Adipocyte (in vitro differentiated cells): ENCODE data around the gene TIE1.

Experiments used
- DNase-seq: peaks from one replicate; pipeline ENCODE4 v3.0.0-alpha.2; 2015; ENCODE audit warnings: low read depth
- H3K27me3 ChIP-seq: replicated peaks from 2 replicates; pipeline ENCODE4 v1.7.0; 2013; ENCODE audit warnings: mild to moderate bottlenecking, low read length, moderate library complexity; ENCODE audit not compliant: control insufficient read depth, insufficient read depth
- H3K36me3 ChIP-seq: 2 replicates; pipeline ENCODE4 v1.7.0; 2013; ENCODE audit warnings: low read length, mild to moderate bottlenecking, moderate library complexity; ENCODE audit not compliant: control insufficient read depth, insufficient read depth, severe bottlenecking
- H3K4me1 ChIP-seq: 2 replicates; pipeline ENCODE4 v1.7.0; 2013; ENCODE audit warnings: mild to moderate bottlenecking, low read length, moderate library complexity; ENCODE audit not compliant: control insufficient read depth, insufficient read depth
- H3K4me3 ChIP-seq: 2 replicates; pipeline ENCODE4 v1.7.0; 2013; ENCODE audit warnings: mild to moderate bottlenecking, low read length, moderate library complexity
- H3K9ac ChIP-seq: 2 replicates; pipeline ENCODE4 v1.7.0; 2013; ENCODE audit warnings: mild to moderate bottlenecking, low read length, moderate library complexity
- H3K9me3 ChIP-seq: 2 replicates; pipeline ENCODE4 v1.7.0; 2013; ENCODE audit warnings: mild to moderate bottlenecking, low read length, moderate library complexity; ENCODE audit not compliant: control insufficient read depth

The TIE1 gene

DNA sequence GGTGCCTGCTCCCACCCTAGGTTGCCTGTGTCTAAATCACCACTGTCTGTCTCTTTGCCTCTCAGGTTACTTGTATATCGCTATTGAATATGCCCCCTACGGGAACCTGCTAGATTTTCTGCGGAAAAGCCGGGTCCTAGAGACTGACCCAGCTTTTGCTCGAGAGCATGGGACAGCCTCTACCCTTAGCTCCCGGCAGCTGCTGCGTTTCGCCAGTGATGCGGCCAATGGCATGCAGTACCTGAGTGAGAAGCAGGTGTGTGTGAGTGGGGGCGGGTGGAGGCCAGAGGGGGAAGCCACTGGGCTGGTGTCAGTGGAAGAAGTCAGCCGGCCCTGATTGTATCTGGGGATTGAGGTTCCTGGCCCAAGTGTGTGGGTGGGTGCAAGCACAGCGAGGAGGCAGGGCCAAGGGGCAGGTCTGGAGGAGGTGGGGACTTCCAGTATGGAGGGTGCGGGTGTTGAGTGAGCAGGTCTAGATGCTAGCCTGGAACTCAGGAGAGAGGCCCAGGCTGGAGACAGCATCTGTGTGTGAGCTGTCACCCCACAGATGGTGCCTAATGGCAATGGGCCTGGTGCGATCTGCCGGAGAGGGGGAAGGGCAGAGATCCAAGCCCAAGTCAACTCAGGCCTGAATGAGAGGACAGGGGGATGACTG is 17.2 kb downstream of the TIE1 start:
- no peaks in the 10 kb centered on the region for H3K9me3 ChIP-seq
- no peak for DNase-seq
- H3K9ac ChIP-seq = no peak overlapping the region
- no peaks in the 10 kb centered on the region for H3K36me3 ChIP-seq
- peaks cover 37% of the 10 kb centered on the region for H3K4me1 ChIP-seq
- H3K4me3 ChIP-seq = no peak overlapping the region
- H3K27me3 ChIP-seq = no peaks in the 10 kb centered on the region

DNA sequence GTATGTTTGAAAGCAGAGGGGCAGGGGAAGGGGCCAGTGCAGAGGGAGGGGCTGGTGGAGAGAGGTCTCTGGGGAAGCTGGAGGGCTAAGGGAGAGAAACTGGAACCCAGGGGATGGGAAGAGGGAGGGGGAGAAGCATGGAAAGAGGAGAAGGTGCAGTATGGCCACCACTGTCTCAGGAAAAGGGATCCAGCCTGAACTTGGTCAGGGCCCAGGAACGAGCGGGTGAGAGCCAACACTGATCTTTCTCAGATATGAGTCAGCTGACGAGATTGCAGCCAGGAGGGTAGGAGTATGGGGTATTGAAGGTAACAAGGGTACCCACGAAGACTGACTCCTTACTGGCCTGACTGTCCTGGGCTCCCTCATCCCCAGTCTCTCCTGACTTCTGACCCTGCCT is 18.0 kb downstream of the TIE1 start:
- Histone ChIP-seq H3K9me3 (no peaks in the 10 kb centered on the region), H3K36me3 (no peaks in the 10 kb centered on the region), H3K27me3 (no peaks in the 10 kb centered on the region), H3K4me3 (no peak overlapping the region), H3K9ac (no peak overlapping the region), H3K4me1 (peaks cover 37% of the 10 kb centered on the region)
- DNase-seq = no peak

DNA sequence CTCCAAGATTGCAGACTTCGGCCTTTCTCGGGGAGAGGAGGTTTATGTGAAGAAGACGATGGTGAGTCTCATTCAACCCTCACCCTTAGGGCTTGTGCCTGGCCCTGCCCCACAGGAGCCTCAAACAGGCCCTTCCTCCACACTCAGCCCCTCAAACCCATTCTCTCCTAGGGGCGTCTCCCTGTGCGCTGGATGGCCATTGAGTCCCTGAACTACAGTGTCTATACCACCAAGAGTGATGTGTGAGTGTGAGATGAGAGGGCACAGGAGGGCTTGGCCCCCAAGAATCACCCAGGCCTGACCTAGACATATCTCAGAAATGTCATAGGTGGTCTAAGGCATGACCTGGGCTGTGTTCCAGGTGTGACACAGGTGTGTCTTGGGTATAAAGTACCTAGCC is 18.5 kb downstream of the TIE1 start:
- Histone ChIP-seq H3K4me3 (no peak overlapping the region), H3K9me3 (peaks cover under 1% of the 10 kb centered on the region), H3K27me3 (no peaks in the 10 kb centered on the region), H3K9ac (no peak overlapping the region), H3K36me3 (no peaks in the 10 kb centered on the region), H3K4me1 (peaks cover 37% of the 10 kb centered on the region)
- DNase-seq = no peak

DNA sequence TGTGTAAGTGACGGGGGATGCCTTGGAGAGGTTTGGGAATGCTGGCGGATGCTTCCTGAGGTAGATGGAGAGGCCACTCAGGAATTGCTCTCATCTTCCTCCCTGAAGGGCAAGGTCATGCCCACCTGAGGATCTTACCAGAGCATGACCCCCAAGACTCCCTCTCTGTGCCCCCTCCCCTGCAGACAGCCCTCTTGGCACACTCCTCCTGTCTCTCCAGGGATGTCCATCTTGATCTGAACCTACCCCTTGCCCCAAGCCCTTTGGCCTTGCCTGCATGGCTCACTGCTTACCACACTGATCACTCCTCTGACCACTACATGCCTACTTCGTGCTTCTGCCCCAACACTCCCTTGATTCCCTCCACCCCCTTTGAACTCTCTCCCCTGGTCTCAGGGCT is 19.0 kb downstream of the TIE1 start:
- Histone ChIP-seq H3K4me3 (no peak overlapping the region), H3K36me3 (no peaks in the 10 kb centered on the region)
- DNase-seq = no peak

DNA sequence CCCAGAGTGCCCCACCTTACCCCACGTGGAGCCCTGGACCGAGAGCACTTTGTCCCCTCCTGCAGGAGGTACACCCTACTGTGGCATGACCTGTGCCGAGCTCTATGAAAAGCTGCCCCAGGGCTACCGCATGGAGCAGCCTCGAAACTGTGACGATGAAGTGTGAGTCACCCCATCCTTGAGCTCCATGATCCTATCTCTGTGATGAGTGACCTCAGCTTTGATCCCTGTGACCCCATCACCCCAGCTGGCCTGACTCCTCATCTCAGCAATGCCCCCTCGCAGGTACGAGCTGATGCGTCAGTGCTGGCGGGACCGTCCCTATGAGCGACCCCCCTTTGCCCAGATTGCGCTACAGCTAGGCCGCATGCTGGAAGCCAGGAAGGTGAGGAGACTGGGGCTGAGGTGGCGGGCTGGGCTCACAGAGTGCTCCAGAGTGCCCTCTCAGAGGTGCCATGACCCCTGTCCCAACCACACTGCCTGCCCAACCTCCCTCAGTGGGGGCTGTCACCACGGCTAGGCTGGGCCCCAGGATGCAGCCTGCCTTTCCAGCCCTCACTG is 20.6 kb downstream of the TIE1 start:
- H3K27me3 ChIP-seq = no peaks in the 10 kb centered on the region
- no peaks in the 10 kb centered on the region for H3K36me3 ChIP-seq
- H3K4me3 ChIP-seq = no peak overlapping the region
- DNase-seq = no peak
- no peak overlapping the region for H3K9ac ChIP-seq
- H3K9me3 ChIP-seq = peaks cover 18% of the 10 kb centered on the region
- peaks cover 26% of the 10 kb centered on the region for H3K4me1 ChIP-seq

More for the DNA sequence above, 19.0 kb downstream of the TIE1 start:
- Histone ChIP-seq H3K9ac (no peak overlapping the region), H3K4me1 (peaks cover 37% of the 10 kb centered on the region), H3K9me3 (peaks cover 5% of the 10 kb centered on the region), H3K27me3 (no peaks in the 10 kb centered on the region)

DNA sequence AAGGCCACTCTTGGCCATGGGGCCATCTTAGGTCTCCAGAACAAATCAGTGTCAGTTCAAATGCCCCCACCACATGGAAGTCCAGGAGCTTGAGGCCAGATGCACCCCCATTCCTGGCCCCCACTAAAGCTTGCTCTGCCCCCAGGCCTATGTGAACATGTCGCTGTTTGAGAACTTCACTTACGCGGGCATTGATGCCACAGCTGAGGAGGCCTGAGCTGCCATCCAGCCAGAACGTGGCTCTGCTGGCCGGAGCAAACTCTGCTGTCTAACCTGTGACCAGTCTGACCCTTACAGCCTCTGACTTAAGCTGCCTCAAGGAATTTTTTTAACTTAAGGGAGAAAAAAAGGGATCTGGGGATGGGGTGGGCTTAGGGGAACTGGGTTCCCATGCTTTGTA is 21.7 kb downstream of the TIE1 start:
- H3K4me1 ChIP-seq = peaks cover 15% of the 10 kb centered on the region
- no peaks in the 10 kb centered on the region for H3K27me3 ChIP-seq
- no peaks in the 10 kb centered on the region for H3K36me3 ChIP-seq
- H3K4me3 ChIP-seq = no peak overlapping the region
- no peak for DNase-seq
- H3K9ac ChIP-seq = no peak overlapping the region
- H3K9me3 ChIP-seq = peaks cover 18% of the 10 kb centered on the region

DNA sequence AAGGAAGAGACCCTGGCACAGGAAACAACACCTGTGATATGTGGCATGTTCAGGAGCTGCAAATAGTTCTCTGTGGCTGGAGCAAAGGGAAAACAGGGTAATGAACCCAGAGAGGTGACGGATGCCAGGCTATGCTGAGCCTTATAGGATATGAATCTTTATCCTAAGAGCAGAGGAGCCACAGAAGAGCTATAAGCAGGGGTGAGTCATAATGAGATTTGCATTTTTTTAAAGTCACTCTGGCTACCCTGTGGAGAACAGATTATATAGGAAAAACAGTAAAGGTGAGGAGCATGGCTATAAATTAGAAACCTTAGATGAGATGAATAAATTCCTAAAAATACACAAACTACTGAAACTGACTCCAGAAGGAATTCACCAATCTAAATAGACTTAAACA is 24.0 kb downstream of the TIE1 start:
- H3K27me3 ChIP-seq = no peaks in the 10 kb centered on the region
- no peak overlapping the region for H3K4me3 ChIP-seq
- H3K9ac ChIP-seq = no peak overlapping the region
- H3K36me3 ChIP-seq = no peaks in the 10 kb centered on the region
- peaks cover 2% of the 10 kb centered on the region for H3K4me1 ChIP-seq
- DNase-seq = no peak
- peaks cover 27% of the 10 kb centered on the region for H3K9me3 ChIP-seq

DNA sequence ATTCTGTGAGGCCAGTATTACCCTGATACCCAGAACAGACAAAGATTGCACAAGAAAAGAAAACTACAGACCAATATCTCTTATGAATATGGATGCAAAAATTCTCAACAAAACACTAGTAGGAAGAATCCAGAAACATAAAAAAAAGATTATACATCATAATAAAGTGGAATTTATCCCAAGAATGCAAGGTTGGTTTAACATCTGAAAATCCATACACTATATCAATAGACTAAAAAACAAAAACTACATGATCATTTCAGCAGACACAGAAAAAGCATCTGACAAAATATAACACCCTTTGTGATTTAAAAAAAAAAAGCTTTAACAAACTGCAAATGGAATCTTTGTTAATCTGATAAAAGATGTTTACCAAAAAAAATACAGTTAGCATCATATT is 24.6 kb downstream of the TIE1 start:
- Histone ChIP-seq H3K9ac (no peak overlapping the region), H3K27me3 (no peaks in the 10 kb centered on the region), H3K4me3 (no peak overlapping the region), H3K4me1 (peaks cover 8% of the 10 kb centered on the region), H3K9me3 (peaks cover 27% of the 10 kb centered on the region), H3K36me3 (no peaks in the 10 kb centered on the region)
- no peak for DNase-seq

DNA sequence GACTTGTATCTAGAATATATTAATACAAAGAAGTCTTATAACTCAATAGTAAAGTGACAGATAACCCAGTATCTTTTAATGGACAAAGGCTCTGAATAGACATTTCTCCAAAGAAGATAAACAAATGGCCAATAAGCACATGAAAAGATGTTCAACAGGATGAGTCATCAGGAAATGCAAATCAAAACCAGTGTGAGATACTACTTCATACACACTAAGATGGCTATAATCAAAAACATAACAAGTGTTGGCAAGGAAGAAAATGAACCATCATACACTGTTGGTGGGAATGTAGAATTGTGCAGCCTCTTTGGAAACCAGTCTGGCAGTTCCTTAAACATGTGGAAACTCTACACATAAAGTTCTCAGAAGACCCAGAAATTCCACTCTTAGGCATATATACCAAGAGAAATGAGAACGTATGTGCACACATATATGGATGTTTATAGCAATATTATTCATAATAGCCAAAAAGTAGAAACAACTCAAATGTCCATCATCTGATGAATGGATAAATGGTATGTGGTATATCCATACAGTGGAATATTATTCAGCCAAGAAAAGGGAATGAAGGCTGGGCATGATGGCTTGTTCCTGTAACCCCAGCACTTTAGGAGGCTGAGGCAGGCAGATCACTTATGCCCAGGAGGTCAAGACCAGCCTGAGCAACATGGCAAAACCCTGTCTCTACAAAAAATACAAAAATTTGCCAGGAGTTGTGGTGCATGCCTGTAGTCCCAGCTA is 26.9 kb downstream of the TIE1 start:
- peaks cover 27% of the 10 kb centered on the region for H3K9me3 ChIP-seq
- H3K36me3 ChIP-seq = no peaks in the 10 kb centered on the region
- no peak overlapping the region for H3K9ac ChIP-seq
- H3K4me1 ChIP-seq = peaks cover 11% of the 10 kb centered on the region
- DNase-seq = no peak
- no peak overlapping the region for H3K4me3 ChIP-seq
- H3K27me3 ChIP-seq = no peaks in the 10 kb centered on the region

DNA sequence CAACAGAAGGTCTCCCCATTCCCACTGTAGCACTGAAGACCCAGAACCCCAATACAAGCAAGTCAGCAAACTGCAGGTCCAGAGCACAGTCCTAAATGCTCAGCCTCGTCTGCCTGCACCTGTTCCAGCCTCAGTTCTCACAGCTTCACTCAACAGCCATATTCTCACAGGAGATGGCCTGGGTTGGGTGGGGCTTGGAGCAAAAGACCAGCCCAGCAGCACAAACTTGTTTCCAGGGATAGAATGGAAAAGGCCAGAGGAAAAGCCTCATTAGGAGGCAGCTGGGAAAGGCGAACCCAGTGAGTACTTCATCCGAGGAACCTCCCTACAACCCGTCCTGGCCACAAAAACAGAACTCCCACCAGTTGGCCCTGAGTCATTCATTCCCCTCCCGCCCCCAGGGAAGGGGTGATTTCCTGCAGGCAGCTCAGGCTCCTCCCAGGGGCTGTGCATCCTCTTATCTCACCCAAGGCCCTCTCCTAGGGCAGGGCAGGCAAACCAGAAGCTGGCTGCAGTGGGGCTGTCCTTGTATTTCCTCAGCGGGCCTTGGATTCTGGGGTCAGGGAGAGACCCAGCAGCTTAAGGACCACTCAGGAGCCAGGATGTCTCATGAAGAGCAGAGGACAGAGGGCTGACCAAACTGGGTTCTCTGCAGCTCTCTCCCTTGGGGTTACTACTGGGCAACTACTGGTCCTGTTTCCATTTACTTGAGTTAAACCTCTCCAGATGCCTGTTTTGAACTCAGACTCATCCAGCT is 29.4 kb downstream of the TIE1 start:
- no peak overlapping the region for H3K9ac ChIP-seq
- no peaks in the 10 kb centered on the region for H3K27me3 ChIP-seq
- peak; percentile 49 for DNase-seq
- peaks cover 11% of the 10 kb centered on the region for H3K4me1 ChIP-seq
- no peaks in the 10 kb centered on the region for H3K36me3 ChIP-seq
- H3K9me3 ChIP-seq = peaks cover 19% of the 10 kb centered on the region
- H3K4me3 ChIP-seq = no peak overlapping the region

DNA sequence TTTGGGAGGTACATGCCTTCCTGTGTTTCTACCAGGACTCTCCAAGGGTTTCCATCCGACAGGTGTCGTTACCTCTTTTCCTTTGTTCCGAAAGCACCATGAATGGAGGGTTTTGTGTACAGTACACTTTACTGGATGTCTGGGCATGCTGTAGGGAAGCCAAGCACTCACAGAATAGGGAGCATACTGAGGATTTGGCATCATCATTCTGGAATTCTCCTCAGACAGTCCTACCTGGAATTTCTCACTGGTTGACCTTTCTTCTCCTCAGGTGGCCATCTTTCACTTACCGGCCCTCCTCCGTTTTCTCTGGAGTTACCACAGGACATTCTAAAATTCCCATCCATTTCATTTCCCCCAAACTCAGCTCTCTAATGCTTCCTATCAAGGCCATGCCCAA is 30.9 kb downstream of the TIE1 start:
- H3K9ac ChIP-seq = no peak overlapping the region
- H3K27me3 ChIP-seq = no peaks in the 10 kb centered on the region
- no peak overlapping the region for H3K4me3 ChIP-seq
- H3K9me3 ChIP-seq = peaks cover 9% of the 10 kb centered on the region
- H3K4me1 ChIP-seq = peaks cover 16% of the 10 kb centered on the region
- no peaks in the 10 kb centered on the region for H3K36me3 ChIP-seq
- no peak for DNase-seq
